22Rv1 (cell line): ENCODE results near the gene PTPRD.

Source experiments
- CTCF ChIP-seq: fragments of 450-650 bp; IDR thresholded peaks from 2 replicates; pipeline ENCODE4 v1.5.1; 2017; ENCODE audit warnings: mild to moderate bottlenecking
- ZFX ChIP-seq: fragments of 450-650 bp; IDR thresholded peaks from 2 replicates; pipeline ENCODE4 v1.6.1; 2017; ENCODE audit warnings: antibody characterized with exemption, borderline replicate concordance

- TF ChIP-seq CTCF (no peak), ZFX (no peak)
Measured at GRCh38 chr9:9102295-9102694, 1510.5 kb downstream of the PTPRD start.
